ENCODE results near the gene SULT1C2.
"Not testable (repeated sequence)": the region's sequence is repeated elsewhere in the genome, so short reads cannot be mapped to it uniquely, and the experiment has no call there.

SULT1C2 gene

GRCh38 chr2:108348816-108349570 is 60.3 kb downstream of the SULT1C2 start:
- FAIRE-seq, result no peak
- DNase-seq (ENCODE audit: insufficient read length, low spot score), result no peak

DNA sequence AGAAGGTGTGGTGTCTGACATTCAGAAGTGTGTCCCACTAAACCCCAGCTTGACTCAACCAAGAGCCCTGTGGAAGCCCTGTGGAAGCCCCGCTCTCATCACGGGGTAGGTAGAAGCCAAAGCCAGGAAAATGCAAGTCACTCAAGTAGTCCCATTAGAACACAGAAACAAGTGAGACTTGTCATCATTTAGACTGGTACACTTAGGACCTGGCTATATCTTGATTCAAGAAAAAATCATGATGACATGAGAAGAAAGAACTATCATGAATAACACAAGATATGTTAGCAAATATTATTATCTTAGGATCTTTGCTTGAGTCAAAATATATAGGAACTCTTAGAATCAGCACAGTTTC is 60.9 kb downstream of the SULT1C2 start:
- FAIRE-seq (no peak), DNase-seq (ENCODE audit: insufficient read length, low spot score) (no peak)

DNA sequence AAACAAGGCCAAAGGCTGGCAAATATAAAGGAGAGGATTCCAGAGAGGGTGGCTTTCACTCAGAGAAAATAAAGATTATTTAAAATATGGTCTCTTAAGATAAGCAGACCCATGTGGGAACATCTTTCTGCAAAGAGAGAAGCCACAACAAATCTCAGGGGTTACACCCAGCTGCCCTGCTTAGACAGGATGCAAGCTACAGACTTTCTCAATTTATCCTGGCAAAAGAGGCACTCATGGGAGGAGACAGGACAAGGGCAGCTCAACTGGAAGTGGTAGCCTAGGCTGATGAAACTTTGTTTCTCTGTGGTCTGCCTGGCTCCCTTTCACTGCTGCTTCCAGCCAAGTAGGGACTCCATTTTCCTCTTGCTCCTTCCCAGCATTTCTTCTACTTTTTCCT is 63.2 kb downstream of the SULT1C2 start:
- no peak for DNase-seq (ENCODE audit: insufficient read length, low spot score)
- no peak for FAIRE-seq

GRCh38 chr2:108354136-108354535 is 65.4 kb downstream of the SULT1C2 start:
- DNase-seq (ENCODE audit: insufficient read length, low spot score) (no peak), FAIRE-seq (no peak)

DNA sequence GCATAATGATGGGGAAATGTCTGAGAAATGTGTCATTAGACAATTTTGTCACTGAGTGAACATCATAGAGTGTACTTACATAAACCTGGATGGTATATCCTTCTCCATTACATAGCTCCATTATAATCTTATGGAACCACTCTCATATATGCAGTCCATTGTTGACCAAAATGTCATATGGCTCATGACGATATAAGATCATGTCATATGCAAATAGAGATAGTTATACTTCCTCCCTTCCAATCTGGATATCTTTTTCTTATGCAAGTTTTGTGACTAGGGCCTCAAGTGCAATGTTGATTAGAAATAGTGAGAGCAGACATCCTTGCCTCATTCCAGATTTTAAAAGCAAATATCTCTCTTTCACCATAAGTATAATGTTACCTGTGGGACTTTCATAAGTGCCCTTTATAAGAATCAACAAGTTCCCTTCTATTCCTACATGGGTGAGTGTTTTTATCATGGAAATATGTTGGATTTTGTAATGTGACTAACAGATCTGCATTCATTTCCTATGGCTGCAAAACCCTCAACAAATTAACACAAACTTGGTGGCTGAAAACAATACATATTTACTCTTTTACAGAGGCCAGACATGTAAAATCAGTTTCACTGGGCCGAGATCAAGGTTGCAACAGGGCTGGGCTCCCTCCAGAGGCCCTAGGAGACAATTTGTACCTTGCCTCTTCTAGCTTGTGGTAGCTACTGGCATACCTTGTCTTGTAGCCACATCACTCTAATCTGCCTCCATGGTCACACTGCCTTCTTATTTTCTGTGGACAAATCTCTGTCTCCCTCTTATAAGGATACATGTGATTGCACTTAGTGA is 67.4 kb downstream of the SULT1C2 start:
- FAIRE-seq, result no peak
- DNase-seq (ENCODE audit: insufficient read length, low spot score), result no peak

GRCh38 chr2:108359336-108359735 is 70.6 kb downstream of the SULT1C2 start:
- not testable (repeated sequence) for DNase-seq (ENCODE audit: insufficient read length, low spot score); FAIRE-seq
